HEK293T (cell line): Measurements from ENCODE around the gene PLPP2.

ENCODE experiments used
- CTCF ChIA-PET: fragments of 350-600 bp; formaldehyde crosslinking; extraction: SDS; loops from one replicate; lab custom pipeline; 2021; ENCODE audit warnings: antibody characterized with exemption, inconsistent platforms; lab: Yijun Ruan, JAX
- POLR2A ChIA-PET: fragments of 350-600 bp; formaldehyde crosslinking; extraction: SDS; loops from one replicate; lab custom pipeline; 2020; ENCODE audit warnings: antibody characterized with exemption, inconsistent platforms; lab: Yijun Ruan, JAX
- DNase-seq: peaks from one replicate; pipeline ENCODE4 v3.0.0; 2012; ENCODE audit warnings: mixed read lengths; ENCODE audit errors: extremely low spot score
- ARNT ChIP-seq: fragments of 450-650 bp; IDR thresholded peaks from 2 replicates; pipeline ENCODE4 v1.6.1; 2017; ENCODE audit warnings: mild to moderate bottlenecking
- BHLHE40 ChIP-seq: fragments of 450-650 bp; IDR thresholded peaks from 2 replicates; pipeline ENCODE4 v1.6.1; 2016; ENCODE audit warnings: mild to moderate bottlenecking, moderate library complexity, borderline replicate concordance
- CTBP1 ChIP-seq: fragments of 450-650 bp; IDR thresholded peaks from 2 replicates; pipeline ENCODE4 v1.6.1; 2016; ENCODE audit warnings: borderline replicate concordance
- ELF4 ChIP-seq: fragments of 450-650 bp; IDR thresholded peaks from 2 replicates; pipeline ENCODE4 v1.6.1; 2017; ENCODE audit warnings: antibody characterized with exemption
- FOXA1 ChIP-seq: fragments of 450-650 bp; IDR thresholded peaks from 2 replicates; pipeline ENCODE4 v1.6.1; 2016; ENCODE audit warnings: mild to moderate bottlenecking
- FOXK2 ChIP-seq: fragments of 450-650 bp; IDR thresholded peaks from 2 replicates; pipeline ENCODE4 v1.6.1; 2016; ENCODE audit warnings: mild to moderate bottlenecking
- FOXM1 ChIP-seq: fragments of 450-650 bp; IDR thresholded peaks from 2 replicates; pipeline ENCODE4 v1.6.1; 2017; ENCODE audit warnings: mild to moderate bottlenecking, borderline replicate concordance
- HDGF ChIP-seq: fragments of 450-650 bp; IDR thresholded peaks from 2 replicates; pipeline ENCODE4 v1.6.1; 2017; ENCODE audit warnings: antibody characterized with exemption, borderline replicate concordance
- L3MBTL2 ChIP-seq: fragments of 450-650 bp; conservative IDR thresholded peaks from 2 replicates; pipeline ENCODE4 v1.6.1; 2016; ENCODE audit warnings: mild to moderate bottlenecking
- LEF1 ChIP-seq: fragments of 450-650 bp; IDR thresholded peaks from 2 replicates; pipeline ENCODE4 v1.6.1; 2017; ENCODE audit warnings: mild to moderate bottlenecking, borderline replicate concordance
- NFRKB ChIP-seq: fragments of 450-650 bp; IDR thresholded peaks from 2 replicates; pipeline ENCODE4 v1.6.1; 2016; ENCODE audit warnings: mild to moderate bottlenecking, moderate library complexity
- PKNOX1 ChIP-seq: fragments of 450-650 bp; IDR thresholded peaks from 2 replicates; pipeline ENCODE4 v1.6.1; 2016
- SP1 ChIP-seq: fragments of 450-650 bp; IDR thresholded peaks from 2 replicates; pipeline ENCODE4 v1.6.1; 2017
- SUZ12 ChIP-seq: fragments of 450-650 bp; IDR thresholded peaks from 2 replicates; pipeline ENCODE4 v1.6.1; 2016; ENCODE audit warnings: mild to moderate bottlenecking
- TARDBP ChIP-seq: fragments of 450-650 bp; IDR thresholded peaks from 2 replicates; pipeline ENCODE4 v1.6.1; 2016
- ZNF384 ChIP-seq: fragments of 450-650 bp; IDR thresholded peaks from 2 replicates; pipeline ENCODE4 v1.6.1; 2016

The PLPP2 gene

GRCh38 chr19:335072-335471 is 43.9 kb upstream of the PLPP2 start:
- CTCF ChIA-PET: no interaction called here
- DNase-seq: no peak
- POLR2A ChIA-PET: no interaction called here
- TF ChIP-seq FOXK2 (no peak), SP1 (no peak), LEF1 (no peak)

GRCh38 chr19:334296-335071 is 43.3 kb upstream of the PLPP2 start:
- ChIA-PET POLR2A (no interaction called here), CTCF (no interaction called here)
- TF ChIP-seq HDGF (no peak), ELF4 (no peak), BHLHE40 (no peak), FOXK2 (no peak), PKNOX1 (no peak), FOXA1 (no peak), ARNT (no peak), FOXM1 (no peak), NFRKB (no peak), L3MBTL2 (no peak), TARDBP (no peak), CTBP1 (no peak), ZNF384 (no peak), SP1 (no peak), LEF1 (no peak), SUZ12 (no peak)
- DNase-seq: no peak

GRCh38 chr19:330503-330902 is 39.3 kb upstream of the PLPP2 start:
- TF ChIP-seq FOXA1 (no peak), PKNOX1 (no peak), TARDBP (no peak), ELF4 (no peak), HDGF (no peak), NFRKB (no peak), ZNF384 (no peak), FOXM1 (no peak), L3MBTL2 (no peak), FOXK2 (no peak), SP1 (no peak), SUZ12 (no peak), LEF1 (no peak)
- POLR2A ChIA-PET: no interaction called here
- DNase-seq: no peak
- CTCF ChIA-PET: no interaction called here

- no peak for TF ChIP-seq LEF1
- no peak for TF ChIP-seq NFRKB
- no peak for TF ChIP-seq PKNOX1
- TF ChIP-seq FOXA1: no peak
- no peak for TF ChIP-seq ELF4
- TF ChIP-seq ZNF384: no peak
- TF ChIP-seq ARNT: no peak
- CTCF ChIA-PET: no interaction called here
- DNase-seq: no peak
- POLR2A ChIA-PET: no interaction called here
These were observed 38.7 kb upstream of the PLPP2 start for GRCh38 chr19:329876-330275.

- CTCF ChIA-PET: no interaction called here
- TF ChIP-seq LEF1 (no peak), PKNOX1 (no peak), TARDBP (no peak), HDGF (no peak), SUZ12 (no peak), FOXA1 (no peak), ZNF384 (no peak)
- no peak for DNase-seq
- POLR2A ChIA-PET: interaction anchor here (1.2 kb wide), 1 partner anchor 15 kb away, joined by 3 read pairs; no protein-coding TSS in a partner anchor
These were observed 36.9 kb upstream of the PLPP2 start for GRCh38 chr19:328025-328505.
